ENCODE results near the gene YLPM1. TPM values are rescaled to one million over a fixed set of nuclear protein-coding genes. Genes with fewer than 3 reads are reported as not detected.
A peak's percentile ranks its signal among the peaks of the same experiment; 100 is the strongest.

Gene YLPM1
- total RNA-seq, 1 donor from 2014 or later = 74.9 TPM

GRCh38 chr14:74792249-74793039, 29.3 kb downstream of the YLPM1 start:
- no peaks in the 10 kb centered on the region for H3K27me3 Mint-ChIP-seq (ENCODE audit: unreplicated experiment)
- peak overlapping the region; percentile 99 for H3K27ac Mint-ChIP-seq (ENCODE audit: unreplicated experiment)
- peaks cover 50% of the 10 kb centered on the region for H3K4me1 Mint-ChIP-seq (ENCODE audit: unreplicated experiment)
- DNase-seq (ENCODE audit: low spot score) = peak; percentile 6
- H3K36me3 Mint-ChIP-seq (ENCODE audit: low read depth, unreplicated experiment) = peaks cover 14% of the 10 kb centered on the region
- H3K9me3 Mint-ChIP-seq (ENCODE audit: unreplicated experiment) = no peaks in the 10 kb centered on the region
- peak overlapping the region; percentile 63 for H3K4me3 Mint-ChIP-seq (ENCODE audit: unreplicated experiment)
- no peak for TF ChIP-seq CTCF (IDR thresholded peaks at IDR 0.05; ENCODE audit: unreplicated experiment)

- peak; percentile 33 for DNase-seq (ENCODE audit: low spot score)
- H3K4me3 Mint-ChIP-seq (ENCODE audit: unreplicated experiment) = peak overlapping the region; percentile 21
- TF ChIP-seq CTCF (IDR thresholded peaks at IDR 0.05; ENCODE audit: unreplicated experiment) = no peak
- peaks cover 22% of the 10 kb centered on the region for H3K36me3 Mint-ChIP-seq (ENCODE audit: low read depth, unreplicated experiment)
- no peaks in the 10 kb centered on the region for H3K27me3 Mint-ChIP-seq (ENCODE audit: unreplicated experiment)
- peak overlapping the region; percentile 99 for H3K27ac Mint-ChIP-seq (ENCODE audit: unreplicated experiment)
- H3K4me1 Mint-ChIP-seq (ENCODE audit: unreplicated experiment) = peaks cover 50% of the 10 kb centered on the region
- no peaks in the 10 kb centered on the region for H3K9me3 Mint-ChIP-seq (ENCODE audit: unreplicated experiment)
Observed at GRCh38 chr14:74793506-74794155, 30.5 kb downstream of the YLPM1 start.

- H3K4me3 Mint-ChIP-seq (ENCODE audit: unreplicated experiment) = no peak overlapping the region
- H3K36me3 Mint-ChIP-seq (ENCODE audit: low read depth, unreplicated experiment) = peaks cover 23% of the 10 kb centered on the region
- TF ChIP-seq CTCF (IDR thresholded peaks at IDR 0.05; ENCODE audit: unreplicated experiment) = no peak
- DNase-seq (ENCODE audit: low spot score) = no peak
- no peaks in the 10 kb centered on the region for H3K27me3 Mint-ChIP-seq (ENCODE audit: unreplicated experiment)
- H3K4me1 Mint-ChIP-seq (ENCODE audit: unreplicated experiment) = peaks cover 50% of the 10 kb centered on the region
- H3K27ac Mint-ChIP-seq (ENCODE audit: unreplicated experiment) = no peak overlapping the region
- no peaks in the 10 kb centered on the region for H3K9me3 Mint-ChIP-seq (ENCODE audit: unreplicated experiment)
Observed at GRCh38 chr14:74794947-74795346, 31.8 kb downstream of the YLPM1 start.

- H3K4me1 Mint-ChIP-seq (ENCODE audit: unreplicated experiment) = peaks cover 17% of the 10 kb centered on the region
- no peak overlapping the region for H3K4me3 Mint-ChIP-seq (ENCODE audit: unreplicated experiment)
- no peaks in the 10 kb centered on the region for H3K27me3 Mint-ChIP-seq (ENCODE audit: unreplicated experiment)
- no peak for DNase-seq (ENCODE audit: low spot score)
- H3K9me3 Mint-ChIP-seq (ENCODE audit: unreplicated experiment) = no peaks in the 10 kb centered on the region
- no peak overlapping the region for H3K27ac Mint-ChIP-seq (ENCODE audit: unreplicated experiment)
- TF ChIP-seq CTCF (IDR thresholded peaks at IDR 0.05; ENCODE audit: unreplicated experiment) = no peak
- peaks cover 31% of the 10 kb centered on the region for H3K36me3 Mint-ChIP-seq (ENCODE audit: low read depth, unreplicated experiment)
Observed at GRCh38 chr14:74799765-74800164, 36.6 kb downstream of the YLPM1 start.

GRCh38 chr14:74800780-74801179, 37.7 kb downstream of the YLPM1 start:
- no peak overlapping the region for H3K27ac Mint-ChIP-seq (ENCODE audit: unreplicated experiment)
- TF ChIP-seq CTCF (IDR thresholded peaks at IDR 0.05; ENCODE audit: unreplicated experiment) = no peak
- no peaks in the 10 kb centered on the region for H3K27me3 Mint-ChIP-seq (ENCODE audit: unreplicated experiment)
- no peak overlapping the region for H3K4me3 Mint-ChIP-seq (ENCODE audit: unreplicated experiment)
- no peaks in the 10 kb centered on the region for H3K9me3 Mint-ChIP-seq (ENCODE audit: unreplicated experiment)
- peaks cover 8% of the 10 kb centered on the region for H3K4me1 Mint-ChIP-seq (ENCODE audit: unreplicated experiment)
- DNase-seq (ENCODE audit: low spot score) = no peak
- H3K36me3 Mint-ChIP-seq (ENCODE audit: low read depth, unreplicated experiment) = peaks cover 31% of the 10 kb centered on the region
